ENCODE measurements around the gene DMWD.

GRCh38 chr19:45790942-45791341 is 1.7 kb downstream of the DMWD start:
- TF ChIP-seq POLR2A (IDR thresholded peaks at IDR 0.05; ENCODE audit: low read depth, low read length) (no peak), TAF1 (IDR thresholded peaks at IDR 0.05; ENCODE audit: borderline replicate concordance, low read depth, low read length) (no peak)

Measured in GM12892 (cell line).